GM12878 (cell line): Measurements from ENCODE around the gene ILKAP. TPM values are rescaled to one million over a fixed set of nuclear protein-coding genes. Genes with fewer than 3 reads are reported as not detected.

Experiments
- ATAC-seq: fragments of 200-7000 bp; cut with Tn5 transposase; 3 replicates; pipeline ENCODE4 v1.9.1; 2020; ENCODE audit warnings: mild to moderate bottlenecking, moderate library complexity
- BruUV-seq: library from RNA; stranded (reverse); fragments of 400-500 nt; replicated peaks from 2 replicates; lab custom pipeline; 2021; lab: Mats Ljungman, UMichigan
- CTCF ChIA-PET: fragments of 300-600 bp; sonication (Branson Sonifier 250); formaldehyde crosslinking; extraction: SDS; loops from one replicate; lab custom pipeline; 2021; ENCODE audit warnings: inconsistent platforms; lab: Yijun Ruan, JAX
- POLR2A ChIA-PET: fragments of 350-600 bp; formaldehyde crosslinking; extraction: SDS; loops from one replicate; lab custom pipeline; 2021; ENCODE audit warnings: inconsistent platforms; lab: Charles Lee
- RAD21 ChIA-PET: fragments of 300-600 bp; sonication (Branson Sonifier 250); formaldehyde crosslinking; loops from one replicate; lab custom pipeline; 2023; ENCODE audit warnings: antibody characterized with exemption; ENCODE audit not compliant: unreplicated experiment; lab: Charles Lee
- SMC1A ChIA-PET: fragments of 300-600 bp; sonication (Branson Sonifier 250); formaldehyde crosslinking; loops from one replicate; lab custom pipeline; 2023; ENCODE audit not compliant: unreplicated experiment, uncharacterized antibody; lab: Charles Lee
- DNase-seq: peaks from one replicate; pipeline ENCODE4 v3.0.0-alpha.2; 2011; ENCODE audit warnings: low read depth, low spot score
- FAIRE-seq: peaks from 3 replicates; lab custom pipeline; 2011; peaks lifted over from hg19 to GRCh38; lab: Jason Lieb, UNC
- H2AFZ ChIP-seq: 2 replicates; pipeline ENCODE4 v1.6.0; 2011; ENCODE audit warnings: low read depth, low read length, control low read depth; ENCODE audit not compliant: control insufficient read depth
- H3K27ac ChIP-seq: 2 replicates; pipeline ENCODE4 v1.5.1; 2011; ENCODE audit warnings: control low read depth; ENCODE audit not compliant: control insufficient read depth, insufficient read depth
- H3K27me3 ChIP-seq, 2 experiments: replicated peaks in 1 of 2; 2 replicates each; pipeline versions ENCODE4 v1.6.0 to v1.6.1; 2011; ENCODE audit warnings: low read length in 1 of 2; ENCODE audit not compliant: control insufficient read depth in 2 of 2, insufficient read depth in 2 of 2
- H3K36me3 ChIP-seq, 2 experiments: 2 replicates each; pipeline ENCODE4 v1.5.1; 2011; ENCODE audit warnings: low read length in 1 of 2; ENCODE audit not compliant: control insufficient read depth in 2 of 2, insufficient read depth in 2 of 2
- H3K4me1 ChIP-seq: 2 replicates; pipeline ENCODE4 v1.6.1; 2011; ENCODE audit warnings: mild to moderate bottlenecking, low read length, moderate library complexity, mixed read lengths; ENCODE audit not compliant: control insufficient read depth, insufficient read depth
- H3K4me2 ChIP-seq: 2 replicates; pipeline ENCODE4 v1.6.0; 2011; ENCODE audit warnings: control low read depth; ENCODE audit not compliant: control insufficient read depth, insufficient read depth
- H3K4me3 ChIP-seq: fragments of 200-600 bp; sonication (generic); 2 replicates; pipeline ENCODE4 v1.5.1; 2016
- H3K79me2 ChIP-seq: 2 replicates; pipeline ENCODE4 v1.6.0; 2011; ENCODE audit warnings: low read length; ENCODE audit not compliant: control insufficient read depth, insufficient read depth
- H3K9ac ChIP-seq: 2 replicates; pipeline ENCODE4 v1.8.0; 2011; ENCODE audit warnings: low read length, control low read depth, mixed read lengths; ENCODE audit not compliant: control insufficient read depth, insufficient read depth
- H3K9me3 ChIP-seq: replicated peaks from 3 replicates; pipeline ENCODE4 v1.5.1; 2011; ENCODE audit warnings: mild to moderate bottlenecking, low read length; ENCODE audit not compliant: control insufficient read depth, insufficient read depth
- H4K20me1 ChIP-seq: 2 replicates; pipeline ENCODE4 v1.6.0; 2011; ENCODE audit not compliant: control insufficient read depth, insufficient read depth
- BHLHE40 ChIP-seq, 2 experiments: fragments of 450-650 bp in 1 of 2; IDR thresholded peaks; 2 replicates each; pipeline ENCODE4 v1.6.1; 2011 to 2017; ENCODE audit warnings: low read depth in 2 of 2, borderline replicate concordance in 1 of 2, improper control_type of control experiment in 1 of 2, low read length in 1 of 2, mild to moderate bottlenecking in 1 of 2
- E2F4 ChIP-seq: IDR thresholded peaks from 2 replicates; pipeline ENCODE4 v1.6.1; 2012; ENCODE audit warnings: low read depth, low read length, improper control_type of control experiment
- E2F8 ChIP-seq: fragments of 450-650 bp; IDR thresholded peaks from 2 replicates; pipeline ENCODE4 v1.6.1; 2018; ENCODE audit warnings: mild to moderate bottlenecking, low read depth, moderate library complexity; ENCODE audit not compliant: partially characterized antibody
- EP300 ChIP-seq, 2 experiments: fragments of 150-350 bp in 1 of 2; IDR thresholded peaks; 2 replicates each; pipeline ENCODE4 v1.6.1; 2011 to 2012; ENCODE audit warnings: low read depth in 2 of 2, low read length in 2 of 2, borderline replicate concordance in 1 of 2, improper control_type of control experiment in 1 of 2, inconsistent platforms in 1 of 2; ENCODE audit not compliant: control insufficient read depth in 1 of 2
- MEF2A ChIP-seq: IDR thresholded peaks from 2 replicates; pipeline ENCODE4 v1.6.1; 2011; ENCODE audit warnings: low read depth, mild to moderate bottlenecking, low read length, moderate library complexity; ENCODE audit not compliant: insufficient read depth
- MEF2B ChIP-seq: fragments of 450-650 bp; IDR thresholded peaks from 2 replicates; pipeline ENCODE4 v1.6.1; 2018; ENCODE audit warnings: mild to moderate bottlenecking, moderate library complexity; ENCODE audit not compliant: partially characterized antibody, poor library complexity, severe bottlenecking
- MYB ChIP-seq: fragments of 150-350 bp; IDR thresholded peaks from 2 replicates; pipeline ENCODE4 v1.6.1; 2014; ENCODE audit warnings: mild to moderate bottlenecking, low read depth, low read length, borderline replicate concordance
- PKNOX1 ChIP-seq: fragments of 450-650 bp; IDR thresholded peaks from 2 replicates; pipeline ENCODE4 v1.6.1; 2016; ENCODE audit warnings: mild to moderate bottlenecking
- RAD51 ChIP-seq: fragments of 450-650 bp; IDR thresholded peaks from 2 replicates; pipeline ENCODE4 v1.6.1; 2016; ENCODE audit warnings: moderate library complexity, mild to moderate bottlenecking, inconsistent platforms
- SREBF1 ChIP-seq: IDR thresholded peaks from 2 replicates; pipeline ENCODE4 v1.6.1; 2012; ENCODE audit warnings: mild to moderate bottlenecking, low read length
- ZSCAN29 ChIP-seq: fragments of 450-650 bp; IDR thresholded peaks from 2 replicates; pipeline ENCODE4 v1.6.1; 2017; ENCODE audit warnings: mild to moderate bottlenecking, moderate library complexity
- WGBS: methylation state at CpG from one replicate; pipeline ENCODE4 v1.1.6; 2016; ENCODE audit warnings: low lambda C conversion rate; ENCODE audit not compliant: insufficient replicate concordance, insufficient coverage; ENCODE audit errors: missing lambda C conversion rate; 5-methylcytosine and 5-hydroxymethylcytosine counted together
- in situ Hi-C: fragments of 300-500 bp; cut with MboI; formaldehyde crosslinking; loops from 9 replicates; pipeline ENCODE4 v1.14.3; 2018; ENCODE audit warnings: mixed read lengths
- intact Hi-C: fragments of 100-400 bp; cut with micrococcal nuclease; formaldehyde crosslinking; loops from one replicate; pipeline ENCODE4 v1.14.2; 2022; ENCODE audit not compliant: unreplicated experiment
- polyA plus RNA-seq, 11 experiments: library from polyadenylated mRNA; depleted of rRNA in 4 of 11; unstranded in 6 of 11; stranded (reverse) in 5 of 11; fragments of >200 nt; fragmentation: Nextera tagmentation in 4 of 11; fragmentation: Illumina TruSeq in 1 of 11; extraction: Ambion mirVana in 4 of 11; extraction: Trizol in 1 of 11; gene quantifications; 1 replicate in 1 of 11; 2 replicates in 10 of 11; pipeline versions ENCODE4 v1.2.1 to v1.2.3, GENCODE V29; 2011 to 2016; ENCODE audit warnings: inconsistent platforms in 2 of 11, missing spikeins in 2 of 11, low read depth in 1 of 11
- total RNA-seq, 4 experiments: library from RNA; depleted of rRNA in 3 of 4; stranded (reverse); fragments of >200 nt in 3 of 4; fragmentation: Illumina TruSeq in 1 of 4; extraction: Trizol in 1 of 4; gene quantifications; 2 replicates each; pipeline versions ENCODE4 v1.2.1 to v1.2.3, GENCODE V29; 2013 to 2021

The ILKAP gene
- total and polyA plus RNA-seq, 10 of the 15 experiments (the other 5 are each of a cell fraction or from before 2014, with no cell fraction given): 4.2 to 65.3 (median 37.3) TPM

- BruUV-seq: no TSS peak
- Histone ChIP-seq H4K20me1 (no peaks in the 10 kb centered on the region), H3K9ac (no peak overlapping the region), H3K4me1 (no peaks in the 10 kb centered on the region), H3K36me3 (peaks cover 4 to 13% of the 10 kb centered on the region in 2 experiments; a peak in 3 of 4 replicates), H3K27me3 (no peaks in the 10 kb centered on the region), H3K4me2 (no peak overlapping the region), H3K27ac (no peak overlapping the region), H3K4me3 (no peak overlapping the region), H2AFZ (no peak overlapping the region), H3K9me3 (no peaks in the 10 kb centered on the region), H3K79me2 (no peaks in the 10 kb centered on the region)
- DNase-seq (no peak), FAIRE-seq (no peak), ATAC-seq (no peak)
- ChIA-PET RAD21 (no interaction called here), CTCF (interaction anchor here (2.7 kb wide), 1 partner anchor 12 kb away, joined by 8 read pairs; no protein-coding TSS in a partner anchor), POLR2A (no interaction called here), SMC1A (interaction anchor here (1.6 kb wide), 1 partner anchor 11 kb away, joined by 4 read pairs; no protein-coding TSS in a partner anchor)
- TF ChIP-seq MEF2A (no peak), EP300 (IDR thresholded peaks at IDR 0.05; ENCODE audit: borderline replicate concordance in 1 of 2, control insufficient read depth in 1 of 2, low read depth in 2 of 2, low read length in 2 of 2) (no peak), PKNOX1 (no peak)
- intact Hi-C loops (no loop called here), in situ Hi-C loops (no loop called here)
- WGBS: 97% methylated on average over 10 of the region's 11 CpGs
These were observed 48.5 kb upstream of the ILKAP start for GRCh38 chr2:238251986-238252385.

GRCh38 chr2:238251331-238251730 is 47.8 kb upstream of the ILKAP start:
- H3K4me3 ChIP-seq: no peak overlapping the region
- H3K27ac ChIP-seq: no peak overlapping the region
- POLR2A ChIA-PET: interaction anchor here (0.6 kb wide), 1 partner anchor 17 kb away, joined by 3 read pairs; no protein-coding TSS in a partner anchor
- intact Hi-C loops: no loop called here
- CTCF ChIA-PET: interaction anchor here (2.7 kb wide), 1 partner anchor 12 kb away, joined by 8 read pairs; no protein-coding TSS in a partner anchor
- no peaks in the 10 kb centered on the region for H4K20me1 ChIP-seq
- RAD21 ChIA-PET: no interaction called here
- H3K4me2 ChIP-seq: no peak overlapping the region
- DNase-seq (no peak), FAIRE-seq (no peak), ATAC-seq (no peak)
- no peaks in the 10 kb centered on the region for H3K4me1 ChIP-seq
- H3K9ac ChIP-seq: no peak overlapping the region
- no TSS peak for BruUV-seq
- no peaks in the 10 kb centered on the region for H3K9me3 ChIP-seq
- SMC1A ChIA-PET: interaction anchor here (1.6 kb wide), 1 partner anchor 12 kb away, joined by 4 read pairs; no protein-coding TSS in a partner anchor
- peaks cover 4 to 11% of the 10 kb centered on the region in 2 experiments; a peak in 3 of 4 replicates for H3K36me3 ChIP-seq
- 93% methylated on average over 12 of the region's 12 CpGs for WGBS
- no peaks in the 10 kb centered on the region for H3K79me2 ChIP-seq
- no peaks in the 10 kb centered on the region for H3K27me3 ChIP-seq
- no peak overlapping the region for H2AFZ ChIP-seq
- in situ Hi-C loops: no loop called here
- no peak for TF ChIP-seq SREBF1
- TF ChIP-seq E2F8: no peak
- no peak for TF ChIP-seq MEF2B
- TF ChIP-seq ZSCAN29: no peak
- no peak for TF ChIP-seq E2F4
- TF ChIP-seq RAD51: no peak
- TF ChIP-seq MYB: no peak
- TF ChIP-seq BHLHE40 (IDR thresholded peaks at IDR 0.05; ENCODE audit: borderline replicate concordance in 1 of 2, low read depth in 2 of 2, low read length in 1 of 2): no peak
